Duodenal mucosa (tissue), 2 donors: ENCODE results near the gene PARP1.
"Not testable (repeated sequence)": the region's sequence is repeated elsewhere in the genome, so short reads cannot be mapped to it uniquely, and the experiment has no call there.

ENCODE experiments used
- H3K27ac ChIP-seq: one replicate; pipeline ENCODE4 v1.7.0; 2013; ENCODE audit warnings: low read depth, low read length
- H3K27me3 ChIP-seq, 2 donors: one replicate each; pipeline ENCODE4 v1.7.0; 2013; ENCODE audit warnings: low read length in 2 of 2, control low read depth in 1 of 2; ENCODE audit not compliant: insufficient read depth in 2 of 2, control insufficient read depth in 1 of 2
- H3K36me3 ChIP-seq, 2 donors: one replicate each; pipeline ENCODE4 v1.7.0; 2013; ENCODE audit warnings: low read length in 2 of 2, control low read depth in 1 of 2; ENCODE audit not compliant: insufficient read depth in 2 of 2, control insufficient read depth in 1 of 2
- H3K4me1 ChIP-seq, 2 donors: one replicate each; pipeline ENCODE4 v1.7.0; 2013; ENCODE audit warnings: low read length in 2 of 2, control low read depth in 1 of 2; ENCODE audit not compliant: insufficient read depth in 2 of 2, control insufficient read depth in 1 of 2
- H3K4me3 ChIP-seq, 2 donors: one replicate each; pipeline ENCODE4 v1.7.0; 2013; ENCODE audit warnings: low read length in 2 of 2, low read depth in 1 of 2
- H3K9ac ChIP-seq, 2 donors: one replicate each; pipeline ENCODE4 v1.7.0; 2013; ENCODE audit warnings: low read length in 2 of 2, low read depth in 1 of 2
- H3K9me3 ChIP-seq, 2 donors: one replicate each; pipeline ENCODE4 v1.7.0; 2013; ENCODE audit warnings: low read length in 2 of 2, control low read depth in 1 of 2; ENCODE audit not compliant: control insufficient read depth in 1 of 2

PARP1 gene

GRCh38 chr1:226429858-226430715, 22.2 kb upstream of the PARP1 start:
- Histone ChIP-seq H3K27me3 (no peaks in the 10 kb centered on the region), H3K27ac (no peak overlapping the region), H3K4me1 (no peaks in the 10 kb centered on the region), H3K36me3 (no peaks in the 10 kb centered on the region), H3K4me3 (no peak overlapping the region), H3K9ac (no peak overlapping the region), H3K9me3 (no peaks in the 10 kb centered on the region)

DNA sequence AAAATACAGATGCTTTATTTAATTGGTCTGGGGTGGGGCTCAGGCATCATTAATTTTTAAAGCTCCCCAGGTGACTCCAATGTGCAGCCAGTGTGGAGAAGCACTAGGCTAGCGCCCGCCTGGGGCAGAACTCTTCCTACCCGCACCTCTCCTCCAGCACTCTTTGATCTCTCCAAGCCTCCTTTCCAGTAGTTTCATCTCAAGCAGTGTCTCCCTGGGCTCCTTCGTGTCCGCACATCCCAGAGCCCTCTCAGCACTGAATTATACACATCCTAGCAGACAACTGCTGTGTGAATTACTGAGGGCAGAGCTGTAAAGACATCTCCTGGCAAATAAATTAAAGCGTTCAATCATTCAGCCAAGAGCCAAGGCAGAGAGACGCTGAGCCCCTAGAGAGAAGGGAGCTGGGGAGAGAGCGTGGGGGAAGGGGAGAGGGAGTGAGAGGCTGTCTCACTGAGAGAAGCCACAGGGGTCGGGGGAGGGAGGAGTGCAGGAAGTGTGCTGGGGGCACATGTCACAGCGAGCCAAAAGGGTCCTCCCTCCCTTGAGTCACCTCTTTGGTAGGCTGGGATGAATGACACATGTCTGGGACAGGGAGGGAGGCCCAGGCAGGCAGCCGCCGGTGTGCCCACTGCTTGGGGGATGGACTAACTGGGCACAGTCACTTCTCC, 21.0 kb upstream of the PARP1 start:
- H3K4me1 ChIP-seq = no peaks in the 10 kb centered on the region
- H3K9me3 ChIP-seq = no peaks in the 10 kb centered on the region
- no peaks in the 10 kb centered on the region for H3K36me3 ChIP-seq

DNA sequence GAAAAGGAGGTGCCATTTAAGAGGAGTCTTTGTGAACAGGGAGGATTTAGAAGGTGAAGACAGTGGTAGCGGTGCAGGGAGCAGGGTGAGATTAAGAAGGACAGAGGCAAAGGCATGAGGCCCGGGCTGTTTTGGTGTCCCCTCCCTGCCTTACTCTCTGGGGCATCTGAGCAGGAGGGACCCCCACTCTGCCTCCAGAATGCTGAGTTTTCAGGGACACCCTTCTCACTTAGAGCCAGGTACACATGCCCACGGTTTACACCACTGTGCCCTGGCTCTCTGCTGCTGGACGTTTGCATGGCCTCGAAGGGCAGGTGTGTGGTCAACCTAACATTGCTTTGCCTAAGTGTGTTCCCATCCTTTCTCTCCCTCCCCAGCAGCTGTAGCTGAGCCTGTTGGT, 20.5 kb upstream of the PARP1 start:
- Histone ChIP-seq H3K4me1 (no peaks in the 10 kb centered on the region), H3K4me3 (no peak overlapping the region), H3K36me3 (no peaks in the 10 kb centered on the region), H3K27me3 (no peaks in the 10 kb centered on the region), H3K9ac (no peak overlapping the region), H3K27ac (no peak overlapping the region), H3K9me3 (no peaks in the 10 kb centered on the region)

More for the DNA sequence above, 21.0 kb upstream of the PARP1 start:
- H3K4me3 ChIP-seq = no peak overlapping the region
- no peaks in the 10 kb centered on the region for H3K27me3 ChIP-seq
- H3K27ac ChIP-seq = no peak overlapping the region
- no peak overlapping the region for H3K9ac ChIP-seq

DNA sequence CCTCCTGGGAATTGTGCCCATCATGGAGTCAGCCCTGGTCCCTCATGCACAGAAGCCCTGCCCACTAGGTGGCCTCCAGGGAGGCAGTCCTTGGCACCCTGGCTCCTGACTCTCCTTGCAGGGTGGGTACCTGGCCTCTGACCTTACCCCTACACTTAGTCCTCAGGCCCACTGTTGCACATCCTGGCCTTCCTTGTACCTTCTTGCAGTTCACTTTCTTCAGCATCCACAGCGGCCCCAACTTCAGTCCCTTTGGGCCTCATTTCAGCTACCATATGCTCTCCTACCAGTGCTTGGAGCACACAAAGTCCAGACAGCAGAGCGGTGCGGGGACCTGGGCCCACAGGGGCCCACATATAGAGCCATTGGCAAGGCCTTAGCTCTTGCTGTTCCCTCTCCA, 19.2 kb upstream of the PARP1 start:
- Histone ChIP-seq H3K27ac (no peak overlapping the region), H3K9me3 (no peaks in the 10 kb centered on the region), H3K27me3 (no peaks in the 10 kb centered on the region), H3K4me1 (no peaks in the 10 kb centered on the region), H3K36me3 (no peaks in the 10 kb centered on the region), H3K4me3 (no peak overlapping the region), H3K9ac (no peak overlapping the region)

- not testable (repeated sequence) for H3K27me3 ChIP-seq, H3K9me3 ChIP-seq, H3K4me3 ChIP-seq, H3K36me3 ChIP-seq, H3K9ac ChIP-seq, H3K27ac ChIP-seq, H3K4me1 ChIP-seq
Observed at GRCh38 chr1:226426395-226426794, 18.5 kb upstream of the PARP1 start.

DNA sequence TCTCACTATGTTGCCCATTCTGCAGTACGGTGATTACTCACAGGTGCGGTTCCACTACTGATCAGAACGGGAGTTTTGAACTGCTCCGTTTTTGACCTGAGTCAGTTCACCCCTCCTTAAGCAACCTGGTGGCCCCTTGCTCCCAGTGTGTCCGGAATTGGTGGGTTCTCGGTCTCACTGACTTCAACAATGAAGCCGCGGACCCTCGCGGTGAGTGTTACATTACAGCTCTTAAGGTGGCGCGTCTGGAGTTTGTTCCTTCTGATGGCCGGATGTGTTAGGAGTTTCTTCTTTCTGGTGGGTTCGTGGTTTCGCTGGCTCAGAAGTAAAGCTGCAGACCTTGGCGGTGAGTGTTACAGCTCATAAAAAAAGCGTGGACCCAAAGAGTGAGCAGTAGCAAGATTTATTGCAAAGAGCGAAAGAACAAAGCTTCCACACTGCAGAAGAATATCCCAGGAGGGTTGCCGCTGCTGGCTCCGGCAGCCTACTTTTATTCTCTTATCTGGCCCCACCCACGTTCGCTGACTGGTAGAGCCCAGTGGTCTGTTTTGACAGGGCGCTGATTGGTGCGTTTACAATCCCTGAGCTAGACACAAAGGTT, 17.6 kb upstream of the PARP1 start:
- Histone ChIP-seq H3K4me1 (peaks cover under 1 to 1% of the 10 kb centered on the region in 2 donors), H3K27me3 (no peaks in the 10 kb centered on the region), H3K9me3 (no peaks in the 10 kb centered on the region), H3K27ac (no peak overlapping the region), H3K36me3 (no peaks in the 10 kb centered on the region), H3K9ac (no peak overlapping the region), H3K4me3 (no peak overlapping the region)

GRCh38 chr1:226425004-226425378, 17.1 kb upstream of the PARP1 start:
- Histone ChIP-seq H3K36me3 (no peaks in the 10 kb centered on the region), H3K9ac (no peak overlapping the region), H3K4me3 (no peak overlapping the region), H3K27ac (no peak overlapping the region), H3K4me1 (peaks cover 3 to 6% of the 10 kb centered on the region in 2 donors), H3K9me3 (no peaks in the 10 kb centered on the region), H3K27me3 (no peaks in the 10 kb centered on the region)

GRCh38 chr1:226424221-226425003, 16.5 kb upstream of the PARP1 start:
- Histone ChIP-seq H3K36me3 (no peaks in the 10 kb centered on the region), H3K4me1 (peaks cover 3 to 6% of the 10 kb centered on the region in 2 donors), H3K4me3 (no peak overlapping the region), H3K27ac (no peak overlapping the region), H3K27me3 (no peaks in the 10 kb centered on the region), H3K9me3 (no peaks in the 10 kb centered on the region), H3K9ac (no peak overlapping the region)

- Histone ChIP-seq H3K4me3 (no peak overlapping the region), H3K27me3 (no peaks in the 10 kb centered on the region), H3K4me1 (peaks cover 3 to 6% of the 10 kb centered on the region in 2 donors), H3K9me3 (no peaks in the 10 kb centered on the region), H3K9ac (no peak overlapping the region), H3K36me3 (no peaks in the 10 kb centered on the region), H3K27ac (no peak overlapping the region)
Observed at GRCh38 chr1:226422478-226422877, 14.6 kb upstream of the PARP1 start.

DNA sequence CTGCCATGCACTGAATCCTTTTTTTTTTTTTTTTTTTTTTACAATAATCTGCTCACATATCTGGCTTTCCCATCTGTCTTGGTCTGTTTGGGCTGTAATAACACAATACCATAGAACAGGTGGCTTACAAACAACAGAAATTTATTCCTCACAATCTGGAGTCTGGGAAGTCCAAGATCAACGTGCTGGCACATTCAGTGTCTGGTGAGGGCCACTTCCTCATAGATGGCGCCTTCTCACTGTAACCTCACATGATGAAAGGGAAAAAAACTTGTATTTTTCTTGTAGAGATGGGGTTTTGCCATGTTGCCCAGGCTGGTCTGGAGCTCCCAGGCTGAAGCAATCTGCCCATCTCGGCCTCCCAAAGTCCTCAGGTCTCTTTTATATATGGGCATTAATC, 13.0 kb upstream of the PARP1 start:
- no peak overlapping the region for H3K27ac ChIP-seq
- H3K4me3 ChIP-seq = no peak overlapping the region
- H3K4me1 ChIP-seq = peaks cover 3 to 6% of the 10 kb centered on the region in 2 donors
- H3K9ac ChIP-seq = no peak overlapping the region
- no peaks in the 10 kb centered on the region for H3K9me3 ChIP-seq
- H3K27me3 ChIP-seq = no peaks in the 10 kb centered on the region
- no peaks in the 10 kb centered on the region for H3K36me3 ChIP-seq
